Measurements from ENCODE around the gene MON1A.

- TF ChIP-seq CTCF (IDR thresholded peaks at IDR 0.05; ENCODE audit: insufficient read depth, low read length, poor library complexity, severe bottlenecking) (no peak), EZH2phosphoT487 (conservative IDR thresholded peaks at IDR 0.05; ENCODE audit: low read length) (no peak)
Measured at GRCh38 chr3:49924683-49925082, 4.9 kb downstream of the MON1A start.

Data from SU-DHL-6 (cell line).